ENCODE measurements around the gene TRO.

Gene TRO, protein sequence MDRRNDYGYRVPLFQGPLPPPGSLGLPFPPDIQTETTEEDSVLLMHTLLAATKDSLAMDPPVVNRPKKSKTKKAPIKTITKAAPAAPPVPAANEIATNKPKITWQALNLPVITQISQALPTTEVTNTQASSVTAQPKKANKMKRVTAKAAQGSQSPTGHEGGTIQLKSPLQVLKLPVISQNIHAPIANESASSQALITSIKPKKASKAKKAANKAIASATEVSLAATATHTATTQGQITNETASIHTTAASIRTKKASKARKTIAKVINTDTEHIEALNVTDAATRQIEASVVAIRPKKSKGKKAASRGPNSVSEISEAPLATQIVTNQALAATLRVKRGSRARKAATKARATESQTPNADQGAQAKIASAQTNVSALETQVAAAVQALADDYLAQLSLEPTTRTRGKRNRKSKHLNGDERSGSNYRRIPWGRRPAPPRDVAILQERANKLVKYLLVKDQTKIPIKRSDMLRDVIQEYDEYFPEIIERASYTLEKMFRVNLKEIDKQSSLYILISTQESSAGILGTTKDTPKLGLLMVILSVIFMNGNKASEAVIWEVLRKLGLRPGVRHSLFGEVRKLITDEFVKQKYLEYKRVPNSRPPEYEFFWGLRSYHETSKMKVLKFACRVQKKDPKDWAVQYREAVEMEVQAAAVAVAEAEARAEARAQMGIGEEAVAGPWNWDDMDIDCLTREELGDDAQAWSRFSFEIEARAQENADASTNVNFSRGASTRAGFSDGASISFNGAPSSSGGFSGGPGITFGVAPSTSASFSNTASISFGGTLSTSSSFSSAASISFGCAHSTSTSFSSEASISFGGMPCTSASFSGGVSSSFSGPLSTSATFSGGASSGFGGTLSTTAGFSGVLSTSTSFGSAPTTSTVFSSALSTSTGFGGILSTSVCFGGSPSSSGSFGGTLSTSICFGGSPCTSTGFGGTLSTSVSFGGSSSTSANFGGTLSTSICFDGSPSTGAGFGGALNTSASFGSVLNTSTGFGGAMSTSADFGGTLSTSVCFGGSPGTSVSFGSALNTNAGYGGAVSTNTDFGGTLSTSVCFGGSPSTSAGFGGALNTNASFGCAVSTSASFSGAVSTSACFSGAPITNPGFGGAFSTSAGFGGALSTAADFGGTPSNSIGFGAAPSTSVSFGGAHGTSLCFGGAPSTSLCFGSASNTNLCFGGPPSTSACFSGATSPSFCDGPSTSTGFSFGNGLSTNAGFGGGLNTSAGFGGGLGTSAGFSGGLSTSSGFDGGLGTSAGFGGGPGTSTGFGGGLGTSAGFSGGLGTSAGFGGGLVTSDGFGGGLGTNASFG (N-terminal part only)

GRCh38 chrX:54920610-54921426 is at the start of gene TRO:
TSS of gene TRO (plus strand) at chrX:54920824. CDS start at chrX:54922247, 1,423 bp downstream.
- peak; percentile 26 for DNase-seq

DNA sequence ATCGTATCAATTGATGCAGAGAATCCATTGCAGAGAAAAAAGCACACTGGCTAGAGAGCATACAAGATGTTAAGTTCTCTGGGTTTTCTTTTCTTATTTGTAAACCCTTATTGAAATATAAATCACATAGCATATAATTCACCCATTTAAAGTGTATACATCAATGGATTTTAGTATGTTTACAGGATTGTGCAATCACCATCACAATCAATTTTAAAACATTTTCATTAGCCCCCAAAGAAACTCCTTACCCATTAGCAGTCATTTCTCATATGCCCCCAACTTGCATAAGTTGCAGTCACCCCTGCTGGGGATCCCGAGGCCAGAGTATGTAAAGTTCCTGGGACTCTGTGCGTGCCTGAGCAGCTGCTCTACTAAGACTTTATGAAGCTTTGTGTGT is 34.9 kb upstream of the TRO start:
- DNase-seq: no peak

- DNase-seq: no peak
Observed at GRCh38 chrX:54891573-54891972, 29.1 kb upstream of the TRO start.

- DNase-seq: no peak
Observed at GRCh38 chrX:54894159-54894558, 26.5 kb upstream of the TRO start.

GRCh38 chrX:54909941-54910340 is 10.7 kb upstream of the TRO start:
- no peak for DNase-seq

- DNase-seq: peak; percentile 42
Observed at GRCh38 chrX:54921427-54922021, 900 bp downstream of the TRO start.

- DNase-seq: no peak
Observed at GRCh38 chrX:54922547-54922946, 1.9 kb downstream of the TRO start.

DNA sequence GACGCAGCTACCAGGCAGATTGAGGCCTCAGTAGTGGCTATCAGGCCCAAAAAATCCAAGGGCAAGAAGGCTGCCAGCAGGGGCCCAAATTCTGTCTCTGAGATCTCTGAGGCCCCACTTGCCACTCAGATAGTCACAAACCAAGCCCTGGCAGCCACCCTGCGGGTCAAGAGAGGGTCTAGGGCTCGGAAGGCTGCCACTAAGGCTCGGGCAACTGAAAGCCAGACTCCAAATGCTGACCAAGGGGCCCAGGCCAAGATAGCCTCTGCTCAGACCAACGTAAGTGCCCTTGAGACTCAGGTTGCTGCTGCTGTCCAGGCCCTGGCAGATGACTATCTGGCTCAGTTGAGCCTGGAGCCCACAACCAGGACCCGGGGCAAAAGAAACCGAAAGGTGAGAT is 2.8 kb downstream of the TRO start:
- no peak for DNase-seq

DNA sequence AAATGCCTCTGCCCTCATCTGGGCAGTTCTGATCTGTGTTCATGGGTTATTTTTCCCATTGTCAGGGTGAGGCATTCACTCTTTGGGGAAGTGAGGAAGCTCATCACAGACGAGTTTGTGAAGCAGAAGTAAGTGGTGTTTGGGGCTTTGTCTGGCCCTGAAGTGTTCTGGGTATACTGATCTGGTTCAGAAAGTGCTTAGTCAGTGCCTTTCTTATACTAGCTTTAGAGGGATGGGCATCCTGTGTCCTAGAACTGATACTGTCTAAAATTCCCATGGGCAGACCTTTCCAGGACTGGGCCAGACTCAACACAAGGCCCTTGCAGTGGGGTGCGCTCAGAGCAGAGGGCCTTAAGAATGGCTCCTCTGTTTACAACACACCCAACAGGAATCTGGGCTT is 6.4 kb downstream of the TRO start:
- DNase-seq: no peak

- no peak for DNase-seq
Observed at GRCh38 chrX:54928876-54929275, 8.3 kb downstream of the TRO start.

DNA sequence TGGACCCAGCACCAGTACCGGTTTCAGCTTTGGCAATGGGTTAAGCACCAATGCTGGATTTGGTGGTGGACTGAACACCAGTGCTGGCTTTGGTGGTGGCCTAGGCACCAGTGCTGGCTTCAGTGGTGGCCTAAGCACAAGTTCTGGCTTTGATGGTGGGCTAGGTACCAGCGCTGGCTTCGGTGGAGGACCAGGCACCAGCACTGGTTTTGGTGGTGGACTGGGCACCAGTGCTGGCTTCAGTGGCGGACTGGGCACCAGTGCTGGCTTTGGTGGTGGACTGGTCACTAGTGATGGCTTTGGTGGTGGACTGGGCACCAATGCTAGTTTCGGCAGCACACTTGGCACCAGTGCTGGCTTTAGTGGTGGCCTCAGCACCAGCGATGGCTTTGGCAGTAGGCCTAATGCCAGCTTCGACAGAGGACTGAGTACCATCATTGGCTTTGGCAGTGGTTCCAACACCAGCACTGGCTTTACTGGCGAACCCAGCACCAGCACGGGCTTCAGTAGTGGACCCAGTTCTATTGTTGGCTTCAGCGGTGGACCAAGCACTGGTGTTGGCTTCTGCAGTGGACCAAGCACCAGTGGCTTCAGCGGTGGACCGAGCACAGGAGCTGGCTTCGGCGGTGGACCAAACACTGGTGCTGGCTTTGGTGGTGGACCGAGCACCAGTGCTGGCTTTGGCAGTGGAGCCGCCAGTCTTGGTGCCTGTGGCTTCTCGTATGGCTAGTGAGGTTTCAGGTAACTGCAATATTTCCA is 9.8 kb downstream of the TRO start:
- no peak for DNase-seq

- no peak for DNase-seq
Observed at GRCh38 chrX:54931107-54931506, 10.5 kb downstream of the TRO start.

- DNase-seq: no peak
Observed at GRCh38 chrX:54933150-54933826, 12.7 kb downstream of the TRO start.

DNA sequence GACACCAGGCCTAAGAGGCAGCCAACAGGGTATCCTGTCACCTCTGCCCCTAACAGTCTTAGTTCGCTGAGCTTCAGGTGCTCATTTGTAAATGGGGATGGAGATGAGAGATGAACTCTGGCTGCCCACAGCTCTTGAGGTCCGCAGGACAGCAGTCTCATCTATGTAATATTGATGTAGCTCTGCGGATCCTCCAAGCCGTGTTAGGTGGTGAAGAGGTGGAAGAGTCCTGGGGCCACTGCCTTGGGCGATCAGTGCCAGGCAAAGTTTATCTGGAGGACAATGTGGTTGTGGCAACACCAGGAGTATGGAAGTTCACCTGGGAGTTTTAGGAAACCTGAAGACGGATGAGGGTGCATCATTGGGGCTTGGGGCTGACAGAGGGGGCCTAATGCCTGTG is 13.4 kb downstream of the TRO start:
- no peak for DNase-seq

DNA sequence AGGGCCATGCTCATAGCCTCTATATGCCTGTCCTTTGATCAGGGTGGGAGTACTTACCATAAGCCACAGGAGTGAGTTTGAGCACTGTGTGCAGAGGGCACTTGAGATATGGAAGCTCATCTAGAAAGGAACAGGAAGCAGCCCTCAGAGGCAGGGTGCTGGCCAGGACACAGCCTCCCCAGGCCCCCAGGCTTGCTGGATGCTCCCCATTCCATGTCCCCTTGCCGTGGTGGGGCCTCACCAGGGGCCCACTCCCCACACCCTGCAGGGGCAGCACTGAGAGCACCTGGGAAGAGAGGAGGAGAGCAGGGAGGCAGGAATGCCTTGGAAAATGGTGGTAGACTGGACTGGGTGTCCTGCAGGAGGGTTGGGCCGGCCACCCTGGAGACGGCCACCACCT is 14.3 kb downstream of the TRO start:
- no peak for DNase-seq

- no peak for DNase-seq
Observed at GRCh38 chrX:54935306-54935705, 14.7 kb downstream of the TRO start.

- no peak for DNase-seq
Observed at GRCh38 chrX:54937416-54937815, 16.8 kb downstream of the TRO start.

DNA sequence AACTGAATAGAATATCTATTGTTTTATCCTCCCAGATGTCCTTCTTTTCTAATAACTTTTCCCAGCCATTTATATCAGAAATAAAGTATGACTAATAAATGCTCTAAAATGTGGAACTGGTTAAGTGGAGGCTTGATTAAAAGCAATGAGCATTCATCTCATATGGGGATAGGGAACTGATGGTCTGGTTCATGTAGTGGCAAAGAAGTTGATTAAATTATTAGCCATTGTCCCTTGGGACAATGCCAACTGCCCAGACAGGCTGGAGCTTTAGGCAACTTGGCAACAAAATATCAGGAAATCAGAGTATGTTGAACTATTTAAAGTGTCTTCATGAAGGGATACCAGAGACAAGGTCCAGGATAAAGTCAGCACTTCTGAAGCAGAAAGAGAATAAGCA is 24.2 kb downstream of the TRO start:
- DNase-seq: no peak

DNA sequence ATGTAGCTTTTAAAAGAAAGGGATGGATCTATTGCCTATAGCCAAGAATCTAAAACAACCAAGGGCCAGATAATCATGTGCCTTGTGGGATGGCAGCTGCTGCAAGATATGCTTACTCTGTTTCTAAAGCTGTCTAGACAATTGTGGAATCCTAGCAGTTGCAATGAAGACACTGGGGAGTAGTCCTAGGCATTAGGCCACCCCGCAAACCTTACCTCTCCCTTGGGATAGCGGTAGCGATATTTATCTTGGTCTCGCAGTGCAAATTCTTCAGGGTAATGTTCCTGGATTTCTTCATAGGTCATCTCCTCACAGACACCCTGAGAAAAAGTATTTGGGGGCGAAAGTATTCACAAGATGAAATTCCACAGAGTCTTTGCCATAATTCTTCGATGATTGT is 24.6 kb downstream of the TRO start:
- DNase-seq: no peak

DNA sequence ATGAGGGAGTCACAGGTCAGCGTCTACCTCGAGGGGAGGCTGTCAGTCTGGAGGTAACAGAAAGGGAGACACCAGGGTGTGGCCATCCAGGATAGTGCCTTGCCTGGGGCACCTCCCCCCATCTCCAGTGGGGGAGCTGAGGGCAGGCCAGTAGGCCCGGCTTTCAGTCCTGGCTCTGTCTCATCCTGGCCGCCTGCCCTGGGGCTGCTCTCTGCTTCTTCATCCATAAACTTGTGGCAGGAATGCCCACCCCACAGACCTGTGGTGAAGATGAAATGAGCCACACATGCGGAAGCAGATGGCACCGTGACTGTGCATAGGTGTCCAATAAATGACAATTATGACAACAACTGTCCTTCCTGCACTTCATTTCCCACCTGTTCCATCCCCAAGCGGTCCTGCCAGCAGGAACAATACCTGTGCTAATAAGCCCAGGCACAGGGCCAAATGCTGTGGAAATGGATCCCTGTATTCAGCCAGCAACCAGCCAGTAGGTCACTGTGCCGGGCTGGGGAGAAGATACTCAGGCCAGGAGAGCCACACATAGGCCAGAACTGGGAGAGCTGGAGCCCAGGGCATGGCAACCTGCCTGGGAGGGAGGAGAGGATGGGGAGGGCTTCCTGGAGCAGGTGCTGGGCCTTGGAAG is 30.2 kb downstream of the TRO start:
- DNase-seq: no peak

All from DMS79 treated with DMSO at 0.1 percent for 48 hours (cell line).